Liver (tissue), 9 donors: Measurements from ENCODE around the gene KIF26A. TPM values are rescaled to one million over a fixed set of nuclear protein-coding genes. Genes with fewer than 3 reads are reported as not detected.

Experiments
- DNase-seq: peaks from one replicate; pipeline ENCODE4 v3.0.0-alpha.2; 2017; ENCODE audit warnings: low spot score
- H3K27ac ChIP-seq, 2 donors: one replicate each; pipeline ENCODE4 v1.7.0; 2013; ENCODE audit warnings: inconsistent platforms in 2 of 2, low read length in 2 of 2, control low read depth in 1 of 2, low read depth in 1 of 2, mild to moderate bottlenecking in 1 of 2
- H3K27me3 ChIP-seq, 4 donors: one replicate each; pipeline versions ENCODE4 v1.6.1 to v1.7.0; 2013; ENCODE audit warnings: low read length in 3 of 4, inconsistent platforms in 1 of 4, mild to moderate bottlenecking in 1 of 4, moderate library complexity in 1 of 4; ENCODE audit not compliant: control insufficient read depth in 4 of 4, insufficient read depth in 4 of 4
- H3K36me3 ChIP-seq, 4 donors: one replicate each; pipeline versions ENCODE4 v1.6.1 to v1.7.0; 2013; ENCODE audit warnings: low read length in 3 of 4, mild to moderate bottlenecking in 3 of 4, low read depth in 1 of 4, moderate library complexity in 1 of 4; ENCODE audit not compliant: control insufficient read depth in 4 of 4, insufficient read depth in 3 of 4
- H3K4me1 ChIP-seq, 4 donors: one replicate each; pipeline versions ENCODE4 v1.6.1 to v1.7.0; 2013; ENCODE audit warnings: low read length in 3 of 4, mild to moderate bottlenecking in 3 of 4, moderate library complexity in 1 of 4; ENCODE audit not compliant: control insufficient read depth in 4 of 4, insufficient read depth in 4 of 4
- H3K4me3 ChIP-seq, 3 donors: one replicate each; pipeline versions ENCODE4 v1.6.1 to v1.7.0; 2013; ENCODE audit warnings: low read length in 3 of 3, control low read depth in 1 of 3, low read depth in 1 of 3, mild to moderate bottlenecking in 1 of 3
- H3K9ac ChIP-seq, 2 donors: one replicate each; pipeline ENCODE4 v1.7.0; 2013; ENCODE audit warnings: low read length in 2 of 2, mild to moderate bottlenecking in 2 of 2, moderate library complexity in 2 of 2, control low read depth in 1 of 2, low read depth in 1 of 2
- H3K9me3 ChIP-seq, 4 donors: one replicate each; pipeline versions ENCODE4 v1.6.1 to v1.7.0; 2013; ENCODE audit warnings: low read length in 3 of 4; ENCODE audit not compliant: control insufficient read depth in 4 of 4
- EGR1 ChIP-seq, 2 donors: IDR thresholded peaks; 2 replicates each; pipeline ENCODE4 v1.6.1; 2016 to 2018; ENCODE audit warnings: antibody characterized with exemption in 2 of 2, low read depth in 2 of 2
- FOXA1 ChIP-seq: IDR thresholded peaks from 2 replicates; pipeline ENCODE4 v1.6.1; 2016; ENCODE audit warnings: antibody characterized with exemption
- HNF4G ChIP-seq: IDR thresholded peaks from 2 replicates; pipeline ENCODE4 v1.6.1; 2016; ENCODE audit warnings: antibody characterized with exemption
- JUND ChIP-seq, 2 donors: IDR thresholded peaks; 2 replicates each; pipeline ENCODE4 v1.6.1; 2016; ENCODE audit warnings: antibody characterized with exemption in 2 of 2
- MAX ChIP-seq: IDR thresholded peaks from 2 replicates; pipeline ENCODE4 v1.6.1; 2016; ENCODE audit warnings: antibody characterized with exemption
- NR2F2 ChIP-seq: IDR thresholded peaks from 2 replicates; pipeline ENCODE4 v1.6.1; 2016; ENCODE audit warnings: antibody characterized with exemption
- RAD21 ChIP-seq, 2 donors: IDR thresholded peaks; 2 replicates each; pipeline ENCODE4 v1.6.1; 2016; ENCODE audit warnings: antibody characterized with exemption in 2 of 2, mild to moderate bottlenecking in 2 of 2
- SP1 ChIP-seq: IDR thresholded peaks from 2 replicates; pipeline ENCODE4 v1.6.1; 2018; ENCODE audit warnings: antibody characterized with exemption, mild to moderate bottlenecking
- TAF1 ChIP-seq: conservative IDR thresholded peaks from 2 replicates; pipeline ENCODE4 v1.6.1; 2016; ENCODE audit warnings: antibody characterized with exemption, mild to moderate bottlenecking
- YY1 ChIP-seq: IDR thresholded peaks from 2 replicates; pipeline ENCODE4 v1.6.1; 2016; ENCODE audit warnings: antibody characterized with exemption, mild to moderate bottlenecking
- WGBS: extraction: QIAGEN DNeasy Blood & Tissue Kit; methylation state at CpG from one replicate; pipeline ENCODE4 v1.1.7; 2013; 5-methylcytosine and 5-hydroxymethylcytosine counted together
- polyA plus RNA-seq, 2 donors: library from polyadenylated mRNA; stranded (reverse) in 1 of 2; unstranded in 1 of 2; fragments of 200-250 nt in 1 of 2; fragments of >200 nt in 1 of 2; fragmentation: Nextera tagmentation in 1 of 2; extraction: Ambion mirVana in 1 of 2; gene quantifications; one replicate each; pipeline versions ENCODE4 v1.2.1 to v1.2.3, GENCODE V29; 2013 to 2015
- total RNA-seq, 2 donors: library from RNA; depleted of rRNA; stranded (reverse); fragments of >200 nt; gene quantifications; one replicate each; pipeline ENCODE4 v1.2.3, GENCODE V29; 2014
- TF ChIP-seq, protein P1 (sequence below): IDR thresholded peaks from 2 replicates; pipeline ENCODE4 v1.6.1; 2016; ENCODE audit warnings: antibody characterized with exemption
- TF ChIP-seq, protein P2 (sequence below): IDR thresholded peaks from 2 replicates; pipeline ENCODE4 v1.6.1; 2016; ENCODE audit warnings: antibody characterized with exemption, mild to moderate bottlenecking
- donor health status: healthy.
- donor health status: healthy.
- donor health status: healthy.
- donor health status: healthy.
- donor health status: healthy.

Gene KIF26A
- total and polyA plus RNA-seq, 4 donors, result 0.07 to 10.2 (median 1.3) TPM

DNA sequence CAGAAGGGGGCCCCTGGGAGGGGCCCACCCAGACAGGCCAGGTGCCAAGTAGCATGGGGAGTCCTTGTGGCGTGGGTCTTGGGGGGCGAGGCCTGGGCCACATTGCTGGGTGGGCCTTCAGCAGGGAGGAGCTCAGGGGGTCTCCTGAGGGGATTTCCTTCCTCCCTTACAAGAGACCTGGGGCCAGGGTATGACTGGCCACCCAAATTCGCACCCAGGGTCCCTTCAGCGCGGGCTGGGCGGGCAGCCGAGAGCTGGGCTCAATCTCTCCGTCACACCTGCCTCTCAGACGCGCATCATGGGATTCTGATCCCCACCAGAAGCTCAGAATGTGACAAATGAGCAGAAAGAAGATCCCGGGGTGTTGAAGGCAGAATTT, 72.4 kb downstream of the KIF26A start (continued):
- TF ChIP-seq EGR1 (IDR thresholded peaks at IDR 0.05; ENCODE audit: low read depth in 2 of 2) (no peak), MAX (no peak)
- TF ChIP-seq, protein P1, sequence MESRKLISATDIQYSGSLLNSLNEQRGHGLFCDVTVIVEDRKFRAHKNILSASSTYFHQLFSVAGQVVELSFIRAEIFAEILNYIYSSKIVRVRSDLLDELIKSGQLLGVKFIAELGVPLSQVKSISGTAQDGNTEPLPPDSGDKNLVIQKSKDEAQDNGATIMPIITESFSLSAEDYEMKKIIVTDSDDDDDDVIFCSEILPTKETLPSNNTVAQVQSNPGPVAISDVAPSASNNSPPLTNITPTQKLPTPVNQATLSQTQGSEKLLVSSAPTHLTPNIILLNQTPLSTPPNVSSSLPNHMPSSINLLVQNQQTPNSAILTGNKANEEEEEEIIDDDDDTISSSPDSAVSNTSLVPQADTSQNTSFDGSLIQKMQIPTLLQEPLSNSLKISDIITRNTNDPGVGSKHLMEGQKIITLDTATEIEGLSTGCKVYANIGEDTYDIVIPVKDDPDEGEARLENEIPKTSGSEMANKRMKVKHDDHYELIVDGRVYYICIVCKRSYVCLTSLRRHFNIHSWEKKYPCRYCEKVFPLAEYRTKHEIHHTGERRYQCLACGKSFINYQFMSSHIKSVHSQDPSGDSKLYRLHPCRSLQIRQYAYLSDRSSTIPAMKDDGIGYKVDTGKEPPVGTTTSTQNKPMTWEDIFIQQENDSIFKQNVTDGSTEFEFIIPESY, result no peak

DNA sequence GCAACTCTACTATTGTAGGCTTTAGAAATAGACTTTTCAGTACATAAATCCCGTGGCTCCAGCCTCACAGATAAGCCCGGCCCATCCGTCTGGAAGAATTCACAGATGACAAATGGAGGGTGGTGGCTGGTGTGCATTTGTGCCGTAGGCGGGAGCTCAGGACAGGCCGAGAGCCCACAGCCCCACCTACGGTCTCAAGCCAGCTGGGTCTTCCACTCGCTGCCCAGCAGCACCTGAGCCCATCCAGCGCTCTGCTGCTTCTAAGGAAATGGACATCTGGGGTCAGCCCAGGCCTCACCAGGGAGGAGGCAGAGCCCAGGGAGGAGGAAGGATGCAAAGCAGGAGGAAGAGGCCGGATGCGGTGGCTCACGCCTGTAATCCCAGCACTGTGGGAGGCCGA, 72.8 kb downstream of the KIF26A start:
- DNase-seq, result no peak
- Histone ChIP-seq H3K27me3 (no peaks in the 10 kb centered on the region), H3K27ac (no peak overlapping the region), H3K4me1 (no peaks in the 10 kb centered on the region), H3K36me3 (no peaks in the 10 kb centered on the region), H3K9ac (no peak overlapping the region), H3K9me3 (no peaks in the 10 kb centered on the region), H3K4me3 (no peak overlapping the region)
- TF ChIP-seq, protein P2, sequence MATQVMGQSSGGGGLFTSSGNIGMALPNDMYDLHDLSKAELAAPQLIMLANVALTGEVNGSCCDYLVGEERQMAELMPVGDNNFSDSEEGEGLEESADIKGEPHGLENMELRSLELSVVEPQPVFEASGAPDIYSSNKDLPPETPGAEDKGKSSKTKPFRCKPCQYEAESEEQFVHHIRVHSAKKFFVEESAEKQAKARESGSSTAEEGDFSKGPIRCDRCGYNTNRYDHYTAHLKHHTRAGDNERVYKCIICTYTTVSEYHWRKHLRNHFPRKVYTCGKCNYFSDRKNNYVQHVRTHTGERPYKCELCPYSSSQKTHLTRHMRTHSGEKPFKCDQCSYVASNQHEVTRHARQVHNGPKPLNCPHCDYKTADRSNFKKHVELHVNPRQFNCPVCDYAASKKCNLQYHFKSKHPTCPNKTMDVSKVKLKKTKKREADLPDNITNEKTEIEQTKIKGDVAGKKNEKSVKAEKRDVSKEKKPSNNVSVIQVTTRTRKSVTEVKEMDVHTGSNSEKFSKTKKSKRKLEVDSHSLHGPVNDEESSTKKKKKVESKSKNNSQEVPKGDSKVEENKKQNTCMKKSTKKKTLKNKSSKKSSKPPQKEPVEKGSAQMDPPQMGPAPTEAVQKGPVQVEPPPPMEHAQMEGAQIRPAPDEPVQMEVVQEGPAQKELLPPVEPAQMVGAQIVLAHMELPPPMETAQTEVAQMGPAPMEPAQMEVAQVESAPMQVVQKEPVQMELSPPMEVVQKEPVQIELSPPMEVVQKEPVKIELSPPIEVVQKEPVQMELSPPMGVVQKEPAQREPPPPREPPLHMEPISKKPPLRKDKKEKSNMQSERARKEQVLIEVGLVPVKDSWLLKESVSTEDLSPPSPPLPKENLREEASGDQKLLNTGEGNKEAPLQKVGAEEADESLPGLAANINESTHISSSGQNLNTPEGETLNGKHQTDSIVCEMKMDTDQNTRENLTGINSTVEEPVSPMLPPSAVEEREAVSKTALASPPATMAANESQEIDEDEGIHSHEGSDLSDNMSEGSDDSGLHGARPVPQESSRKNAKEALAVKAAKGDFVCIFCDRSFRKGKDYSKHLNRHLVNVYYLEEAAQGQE, result no peak
- TF ChIP-seq HNF4G (no peak), TAF1 (no peak), RAD21 (IDR thresholded peaks at IDR 0.05) (no peak), NR2F2 (no peak), YY1 (no peak), MAX (no peak)
- WGBS, result 83% methylated on average over 13 of the region's 13 CpGs

GRCh38 chr14:104211741-104212140, 73.4 kb downstream of the KIF26A start:
- H3K27ac ChIP-seq, result no peak overlapping the region
- no peaks in the 10 kb centered on the region for H3K36me3 ChIP-seq
- TF ChIP-seq FOXA1 (no peak), SP1 (no peak), NR2F2 (no peak), JUND (IDR thresholded peaks at IDR 0.05) (no peak), EGR1 (IDR thresholded peaks at IDR 0.05; ENCODE audit: low read depth in 2 of 2) (no peak)
- TF ChIP-seq, protein P2, result no peak
- no peak overlapping the region for H3K4me3 ChIP-seq
- no peak overlapping the region for H3K9ac ChIP-seq
- no peaks in the 10 kb centered on the region for H3K9me3 ChIP-seq
- H3K4me1 ChIP-seq, result no peaks in the 10 kb centered on the region
- no peak for DNase-seq
- 91% methylated on average over 9 of the region's 9 CpGs for WGBS
- H3K27me3 ChIP-seq, result no peaks in the 10 kb centered on the region
